ENCODE measurements around the gene TEX51.

GRCh38 chr2:126934809-126935208 lies 36.1 kb downstream of the TEX51 start:
- TF ChIP-seq, protein P1, sequence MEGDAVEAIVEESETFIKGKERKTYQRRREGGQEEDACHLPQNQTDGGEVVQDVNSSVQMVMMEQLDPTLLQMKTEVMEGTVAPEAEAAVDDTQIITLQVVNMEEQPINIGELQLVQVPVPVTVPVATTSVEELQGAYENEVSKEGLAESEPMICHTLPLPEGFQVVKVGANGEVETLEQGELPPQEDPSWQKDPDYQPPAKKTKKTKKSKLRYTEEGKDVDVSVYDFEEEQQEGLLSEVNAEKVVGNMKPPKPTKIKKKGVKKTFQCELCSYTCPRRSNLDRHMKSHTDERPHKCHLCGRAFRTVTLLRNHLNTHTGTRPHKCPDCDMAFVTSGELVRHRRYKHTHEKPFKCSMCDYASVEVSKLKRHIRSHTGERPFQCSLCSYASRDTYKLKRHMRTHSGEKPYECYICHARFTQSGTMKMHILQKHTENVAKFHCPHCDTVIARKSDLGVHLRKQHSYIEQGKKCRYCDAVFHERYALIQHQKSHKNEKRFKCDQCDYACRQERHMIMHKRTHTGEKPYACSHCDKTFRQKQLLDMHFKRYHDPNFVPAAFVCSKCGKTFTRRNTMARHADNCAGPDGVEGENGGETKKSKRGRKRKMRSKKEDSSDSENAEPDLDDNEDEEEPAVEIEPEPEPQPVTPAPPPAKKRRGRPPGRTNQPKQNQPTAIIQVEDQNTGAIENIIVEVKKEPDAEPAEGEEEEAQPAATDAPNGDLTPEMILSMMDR (conservative IDR thresholded peaks at IDR 0.05) = no peak
- TF ChIP-seq ZFX (IDR thresholded peaks at IDR 0.05) = no peak

Measured in C4-2B (cell line).